Mucosa of rectum (tissue), 2 donors: ENCODE results near the gene TBC1D19.

Experiments used
- H3K27ac ChIP-seq, 2 donors: one replicate each; pipeline ENCODE4 v1.7.0; 2013; ENCODE audit warnings: inconsistent platforms in 2 of 2, low read depth in 2 of 2, low read length in 2 of 2
- H3K27me3 ChIP-seq, 2 donors: one replicate each; pipeline ENCODE4 v1.7.0; 2013; ENCODE audit warnings: low read length in 2 of 2; ENCODE audit not compliant: control insufficient read depth in 2 of 2, insufficient read depth in 2 of 2
- H3K36me3 ChIP-seq, 2 donors: one replicate each; pipeline ENCODE4 v1.7.0; 2013; ENCODE audit warnings: low read length in 2 of 2; ENCODE audit not compliant: control insufficient read depth in 2 of 2, insufficient read depth in 2 of 2
- H3K4me1 ChIP-seq, 2 donors: one replicate each; pipeline ENCODE4 v1.7.0; 2013; ENCODE audit warnings: low read length in 2 of 2, mild to moderate bottlenecking in 1 of 2; ENCODE audit not compliant: control insufficient read depth in 2 of 2, insufficient read depth in 2 of 2
- H3K4me3 ChIP-seq, 2 donors: one replicate each; pipeline ENCODE4 v1.7.0; 2013; ENCODE audit warnings: low read length in 2 of 2
- H3K9ac ChIP-seq, 2 donors: one replicate each; pipeline ENCODE4 v1.7.0; 2013; ENCODE audit warnings: low read length in 2 of 2, low read depth in 1 of 2, mild to moderate bottlenecking in 1 of 2
- H3K9me3 ChIP-seq, 2 donors: one replicate each; pipeline ENCODE4 v1.7.0; 2013; ENCODE audit warnings: low read length in 2 of 2; ENCODE audit not compliant: control insufficient read depth in 2 of 2
- donor health status: healthy.
- donor health status: Normal muscosa, but diverticular disease.

Gene TBC1D19

GRCh38 chr4:26748811-26749210 lies 164.9 kb downstream of the TBC1D19 start:
- H3K9me3 ChIP-seq, result no peaks in the 10 kb centered on the region
- no peak overlapping the region for H3K4me3 ChIP-seq
- H3K27ac ChIP-seq, result no peak overlapping the region
- no peaks in the 10 kb centered on the region for H3K4me1 ChIP-seq
- H3K9ac ChIP-seq, result no peak overlapping the region
- peaks cover 0 to 3% of the 10 kb centered on the region in 2 donors for H3K36me3 ChIP-seq
- H3K27me3 ChIP-seq, result no peaks in the 10 kb centered on the region

GRCh38 chr4:26749867-26750266 lies 166.0 kb downstream of the TBC1D19 start:
- Histone ChIP-seq H3K36me3 (peaks cover 0 to 3% of the 10 kb centered on the region in 2 donors), H3K9ac (no peak overlapping the region), H3K4me3 (no peak overlapping the region), H3K4me1 (no peaks in the 10 kb centered on the region), H3K27me3 (no peaks in the 10 kb centered on the region), H3K9me3 (no peaks in the 10 kb centered on the region), H3K27ac (no peak overlapping the region)

- peaks cover 0 to 3% of the 10 kb centered on the region in 2 donors for H3K36me3 ChIP-seq
- no peaks in the 10 kb centered on the region for H3K27me3 ChIP-seq
- H3K9ac ChIP-seq, result no peak overlapping the region
- no peaks in the 10 kb centered on the region for H3K4me1 ChIP-seq
- no peak overlapping the region for H3K27ac ChIP-seq
- H3K9me3 ChIP-seq, result no peaks in the 10 kb centered on the region
- no peak overlapping the region for H3K4me3 ChIP-seq
Observed at GRCh38 chr4:26751004-26751403, 167.1 kb downstream of the TBC1D19 start.

- Histone ChIP-seq H3K9me3 (no peaks in the 10 kb centered on the region), H3K27me3 (no peaks in the 10 kb centered on the region), H3K9ac (no peak overlapping the region), H3K27ac (no peak overlapping the region), H3K36me3 (peaks cover 0 to 3% of the 10 kb centered on the region in 2 donors), H3K4me3 (no peak overlapping the region), H3K4me1 (no peaks in the 10 kb centered on the region)
Observed at GRCh38 chr4:26751838-26752237, 168.0 kb downstream of the TBC1D19 start.

GRCh38 chr4:26753187-26753586 lies 169.3 kb downstream of the TBC1D19 start:
- Histone ChIP-seq H3K27ac (no peak overlapping the region), H3K36me3 (peaks cover 0 to 3% of the 10 kb centered on the region in 2 donors), H3K4me3 (no peak overlapping the region)

GRCh38 chr4:26753617-26754016 lies 169.7 kb downstream of the TBC1D19 start:
- Histone ChIP-seq H3K4me1 (no peaks in the 10 kb centered on the region), H3K27ac (no peak overlapping the region), H3K9ac (no peak overlapping the region), H3K9me3 (no peaks in the 10 kb centered on the region), H3K4me3 (no peak overlapping the region), H3K27me3 (no peaks in the 10 kb centered on the region), H3K36me3 (peaks cover 0 to 2% of the 10 kb centered on the region in 2 donors)

More at GRCh38 chr4:26753187-26753586, 169.3 kb downstream of the TBC1D19 start:
- Histone ChIP-seq H3K9ac (no peak overlapping the region), H3K4me1 (no peaks in the 10 kb centered on the region), H3K9me3 (no peaks in the 10 kb centered on the region), H3K27me3 (no peaks in the 10 kb centered on the region)

- peaks cover 0 to 1% of the 10 kb centered on the region in 2 donors for H3K4me1 ChIP-seq
- H3K4me3 ChIP-seq, result no peak overlapping the region
- no peaks in the 10 kb centered on the region for H3K27me3 ChIP-seq
- H3K9ac ChIP-seq, result no peak overlapping the region
- no peaks in the 10 kb centered on the region for H3K9me3 ChIP-seq
- H3K36me3 ChIP-seq, result no peaks in the 10 kb centered on the region
- H3K27ac ChIP-seq, result no peak overlapping the region
Observed at GRCh38 chr4:26757751-26758150, 173.9 kb downstream of the TBC1D19 start.

- H3K9me3 ChIP-seq, result no peaks in the 10 kb centered on the region
- H3K9ac ChIP-seq, result no peak overlapping the region
- no peak overlapping the region for H3K27ac ChIP-seq
- H3K27me3 ChIP-seq, result no peaks in the 10 kb centered on the region
- peaks cover 0 to 9% of the 10 kb centered on the region in 2 donors for H3K4me1 ChIP-seq
- no peak overlapping the region for H3K4me3 ChIP-seq
- H3K36me3 ChIP-seq, result no peaks in the 10 kb centered on the region
Observed at GRCh38 chr4:26758899-26759298, 175.0 kb downstream of the TBC1D19 start.

GRCh38 chr4:26762650-26763049 lies 178.8 kb downstream of the TBC1D19 start:
- no peak overlapping the region for H3K27ac ChIP-seq
- peaks cover 4 to 9% of the 10 kb centered on the region in 2 donors for H3K4me1 ChIP-seq
- H3K9ac ChIP-seq, result no peak overlapping the region
- no peaks in the 10 kb centered on the region for H3K27me3 ChIP-seq
- no peaks in the 10 kb centered on the region for H3K9me3 ChIP-seq
- H3K36me3 ChIP-seq, result no peaks in the 10 kb centered on the region
- no peak overlapping the region for H3K4me3 ChIP-seq

- H3K4me3 ChIP-seq, result no peak overlapping the region
- no peaks in the 10 kb centered on the region for H3K27me3 ChIP-seq
- H3K9ac ChIP-seq, result no peak overlapping the region
- H3K27ac ChIP-seq, result no peak overlapping the region
- no peaks in the 10 kb centered on the region for H3K9me3 ChIP-seq
- no peaks in the 10 kb centered on the region for H3K36me3 ChIP-seq
- peaks cover 4 to 9% of the 10 kb centered on the region in 2 donors for H3K4me1 ChIP-seq
Observed at GRCh38 chr4:26763063-26763462, 179.2 kb downstream of the TBC1D19 start.

- Histone ChIP-seq H3K9ac (no peak overlapping the region), H3K4me3 (no peak overlapping the region), H3K36me3 (no peaks in the 10 kb centered on the region), H3K9me3 (no peaks in the 10 kb centered on the region), H3K27ac (no peak overlapping the region), H3K27me3 (no peaks in the 10 kb centered on the region), H3K4me1 (peaks cover 4 to 9% of the 10 kb centered on the region in 2 donors)
Observed at GRCh38 chr4:26763648-26764047, 179.8 kb downstream of the TBC1D19 start.
